ENCODE data around the gene TOMM70. TPM values are rescaled to one million over a fixed set of nuclear protein-coding genes. Genes with fewer than 3 reads are reported as not detected.
A peak's percentile ranks its signal among the peaks of the same experiment; 100 is the strongest.

The TOMM70 gene
- total RNA-seq, 1 experiment from 2014 or later: 59.2 TPM

GRCh38 chr3:100402256-100402655 lies 1.4 kb upstream of the TOMM70 start:
- ChIA-PET POLR2A (interaction anchor here (0.7 to 3.0 kb wide), 2 partner anchors 67 to 835 kb away, joined by 3 to 15 read pairs; partner anchors contain the start of gene NIT2), CTCF (interaction anchor here (1.7 kb wide), 1 partner anchor 60 kb away, joined by 9 read pairs; no protein-coding TSS in a partner anchor)
- Mint-ChIP-seq H3K9me3 (no peaks in the 10 kb centered on the region), H3K4me3 (peak overlapping the region; percentile 94), H3K27ac (peak overlapping the region; percentile 99; the same call in 1 of the 2 replicates), H3K27me3 (ENCODE audit: low read depth) (no peaks in the 10 kb centered on the region), H3K4me1 (peaks cover 34% of the 10 kb centered on the region), H3K36me3 (peaks cover 11% of the 10 kb centered on the region; the same call in 1 of the 2 replicates)
- TF ChIP-seq, protein P1, sequence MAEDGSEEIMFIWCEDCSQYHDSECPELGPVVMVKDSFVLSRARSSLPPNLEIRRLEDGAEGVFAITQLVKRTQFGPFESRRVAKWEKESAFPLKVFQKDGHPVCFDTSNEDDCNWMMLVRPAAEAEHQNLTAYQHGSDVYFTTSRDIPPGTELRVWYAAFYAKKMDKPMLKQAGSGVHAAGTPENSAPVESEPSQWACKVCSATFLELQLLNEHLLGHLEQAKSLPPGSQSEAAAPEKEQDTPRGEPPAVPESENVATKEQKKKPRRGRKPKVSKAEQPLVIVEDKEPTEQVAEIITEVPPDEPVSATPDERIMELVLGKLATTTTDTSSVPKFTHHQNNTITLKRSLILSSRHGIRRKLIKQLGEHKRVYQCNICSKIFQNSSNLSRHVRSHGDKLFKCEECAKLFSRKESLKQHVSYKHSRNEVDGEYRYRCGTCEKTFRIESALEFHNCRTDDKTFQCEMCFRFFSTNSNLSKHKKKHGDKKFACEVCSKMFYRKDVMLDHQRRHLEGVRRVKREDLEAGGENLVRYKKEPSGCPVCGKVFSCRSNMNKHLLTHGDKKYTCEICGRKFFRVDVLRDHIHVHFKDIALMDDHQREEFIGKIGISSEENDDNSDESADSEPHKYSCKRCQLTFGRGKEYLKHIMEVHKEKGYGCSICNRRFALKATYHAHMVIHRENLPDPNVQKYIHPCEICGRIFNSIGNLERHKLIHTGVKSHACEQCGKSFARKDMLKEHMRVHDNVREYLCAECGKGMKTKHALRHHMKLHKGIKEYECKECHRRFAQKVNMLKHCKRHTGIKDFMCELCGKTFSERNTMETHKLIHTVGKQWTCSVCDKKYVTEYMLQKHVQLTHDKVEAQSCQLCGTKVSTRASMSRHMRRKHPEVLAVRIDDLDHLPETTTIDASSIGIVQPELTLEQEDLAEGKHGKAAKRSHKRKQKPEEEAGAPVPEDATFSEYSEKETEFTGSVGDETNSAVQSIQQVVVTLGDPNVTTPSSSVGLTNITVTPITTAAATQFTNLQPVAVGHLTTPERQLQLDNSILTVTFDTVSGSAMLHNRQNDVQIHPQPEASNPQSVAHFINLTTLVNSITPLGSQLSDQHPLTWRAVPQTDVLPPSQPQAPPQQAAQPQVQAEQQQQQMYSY (CRISPR knock-in tag; IDR thresholded peaks at IDR 0.05): no peak
- no peak for TF ChIP-seq ZNF512 (CRISPR knock-in tag; IDR thresholded peaks at IDR 0.05; ENCODE audit: borderline replicate concordance)
- no peak for TF ChIP-seq NR2C2 (CRISPR knock-in tag; IDR thresholded peaks at IDR 0.05)
- no peak for TF ChIP-seq NR3C1 (CRISPR knock-in tag; conservative IDR thresholded peaks at IDR 0.05; ENCODE audit: low read depth)
- no peak for TF ChIP-seq PREB (CRISPR knock-in tag; IDR thresholded peaks at IDR 0.05; ENCODE audit: borderline replicate concordance)
- TF ChIP-seq ERG (CRISPR knock-in tag; IDR thresholded peaks at IDR 0.05): no peak
- TF ChIP-seq IRF2 (CRISPR knock-in tag; IDR thresholded peaks at IDR 0.05; ENCODE audit: borderline replicate concordance, low read depth): no peak
- TF ChIP-seq, protein P2, sequence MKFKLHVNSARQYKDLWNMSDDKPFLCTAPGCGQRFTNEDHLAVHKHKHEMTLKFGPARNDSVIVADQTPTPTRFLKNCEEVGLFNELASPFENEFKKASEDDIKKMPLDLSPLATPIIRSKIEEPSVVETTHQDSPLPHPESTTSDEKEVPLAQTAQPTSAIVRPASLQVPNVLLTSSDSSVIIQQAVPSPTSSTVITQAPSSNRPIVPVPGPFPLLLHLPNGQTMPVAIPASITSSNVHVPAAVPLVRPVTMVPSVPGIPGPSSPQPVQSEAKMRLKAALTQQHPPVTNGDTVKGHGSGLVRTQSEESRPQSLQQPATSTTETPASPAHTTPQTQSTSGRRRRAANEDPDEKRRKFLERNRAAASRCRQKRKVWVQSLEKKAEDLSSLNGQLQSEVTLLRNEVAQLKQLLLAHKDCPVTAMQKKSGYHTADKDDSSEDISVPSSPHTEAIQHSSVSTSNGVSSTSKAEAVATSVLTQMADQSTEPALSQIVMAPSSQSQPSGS (CRISPR knock-in tag; IDR thresholded peaks at IDR 0.05; ENCODE audit: borderline replicate concordance, low read depth): no peak
- TF ChIP-seq EMX1 (CRISPR knock-in tag; IDR thresholded peaks at IDR 0.05): no peak
- TF ChIP-seq, protein P3, sequence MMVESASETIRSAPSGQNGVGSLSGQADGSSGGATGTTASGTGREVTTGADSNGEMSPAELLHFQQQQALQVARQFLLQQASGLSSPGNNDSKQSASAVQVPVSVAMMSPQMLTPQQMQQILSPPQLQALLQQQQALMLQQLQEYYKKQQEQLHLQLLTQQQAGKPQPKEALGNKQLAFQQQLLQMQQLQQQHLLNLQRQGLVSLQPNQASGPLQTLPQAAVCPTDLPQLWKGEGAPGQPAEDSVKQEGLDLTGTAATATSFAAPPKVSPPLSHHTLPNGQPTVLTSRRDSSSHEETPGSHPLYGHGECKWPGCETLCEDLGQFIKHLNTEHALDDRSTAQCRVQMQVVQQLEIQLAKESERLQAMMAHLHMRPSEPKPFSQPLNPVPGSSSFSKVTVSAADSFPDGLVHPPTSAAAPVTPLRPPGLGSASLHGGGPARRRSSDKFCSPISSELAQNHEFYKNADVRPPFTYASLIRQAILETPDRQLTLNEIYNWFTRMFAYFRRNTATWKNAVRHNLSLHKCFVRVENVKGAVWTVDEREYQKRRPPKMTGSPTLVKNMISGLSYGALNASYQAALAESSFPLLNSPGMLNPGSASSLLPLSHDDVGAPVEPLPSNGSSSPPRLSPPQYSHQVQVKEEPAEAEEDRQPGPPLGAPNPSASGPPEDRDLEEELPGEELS (CRISPR knock-in tag; IDR thresholded peaks at IDR 0.05): no peak
- no peak for TF ChIP-seq NFE2L1 (CRISPR knock-in tag; IDR thresholded peaks at IDR 0.05)
- TF ChIP-seq, protein P4, sequence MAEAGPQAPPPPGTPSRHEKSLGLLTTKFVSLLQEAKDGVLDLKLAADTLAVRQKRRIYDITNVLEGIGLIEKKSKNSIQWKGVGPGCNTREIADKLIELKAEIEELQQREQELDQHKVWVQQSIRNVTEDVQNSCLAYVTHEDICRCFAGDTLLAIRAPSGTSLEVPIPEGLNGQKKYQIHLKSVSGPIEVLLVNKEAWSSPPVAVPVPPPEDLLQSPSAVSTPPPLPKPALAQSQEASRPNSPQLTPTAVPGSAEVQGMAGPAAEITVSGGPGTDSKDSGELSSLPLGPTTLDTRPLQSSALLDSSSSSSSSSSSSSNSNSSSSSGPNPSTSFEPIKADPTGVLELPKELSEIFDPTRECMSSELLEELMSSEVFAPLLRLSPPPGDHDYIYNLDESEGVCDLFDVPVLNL (CRISPR knock-in tag; IDR thresholded peaks at IDR 0.05; ENCODE audit: borderline replicate concordance, low read depth): no peak
- TF ChIP-seq JAZF1 (CRISPR knock-in tag; IDR thresholded peaks at IDR 0.05): no peak
- no peak for TF ChIP-seq TP53 (CRISPR knock-in tag; IDR thresholded peaks at IDR 0.05)
- no peak for TF ChIP-seq ZNF396 (CRISPR knock-in tag; IDR thresholded peaks at IDR 0.05; ENCODE audit: borderline replicate concordance)
- TF ChIP-seq TEAD1 (CRISPR knock-in tag; IDR thresholded peaks at IDR 0.05): no peak
- TF ChIP-seq RELA (CRISPR knock-in tag; IDR thresholded peaks at IDR 0.05; ENCODE audit: borderline replicate concordance): no peak
- TF ChIP-seq MXD4 (CRISPR knock-in tag; IDR thresholded peaks at IDR 0.05; ENCODE audit: borderline replicate concordance): no peak
- TF ChIP-seq OVOL2 (CRISPR knock-in tag; IDR thresholded peaks at IDR 0.05; ENCODE audit: borderline replicate concordance): no peak
- no peak for TF ChIP-seq ZBTB21 (CRISPR knock-in tag; IDR thresholded peaks at IDR 0.05; ENCODE audit: borderline replicate concordance)
- DNase-seq (ENCODE audit: low spot score) (no peak), ATAC-seq (no peak)
